Keratinocyte (primary cell): ENCODE measurements around the gene RASA3. TPM values are rescaled to one million over a fixed set of nuclear protein-coding genes. Genes with fewer than 3 reads are reported as not detected.

Experiments used
- DNase-seq: peaks from one replicate; pipeline ENCODE4 v3.0.0-alpha.2; 2011; ENCODE audit warnings: low read depth, missing footprints, low spot score
- FAIRE-seq: peaks from 2 replicates; lab custom pipeline; 2011; peaks lifted over from hg19 to GRCh38; lab: Jason Lieb, UNC
- H2AFZ ChIP-seq: 2 replicates; pipeline ENCODE4 v1.6.0; 2012; ENCODE audit warnings: low read length, control low read depth, inconsistent platforms; ENCODE audit not compliant: control insufficient read depth
- H3K27ac ChIP-seq: 2 replicates; pipeline ENCODE4 v1.5.1; 2011; ENCODE audit warnings: low read length; ENCODE audit not compliant: control insufficient read depth, insufficient read depth
- H3K27me3 ChIP-seq: 3 replicates; pipeline ENCODE4 v1.6.0; 2011; ENCODE audit warnings: low read length; ENCODE audit not compliant: control insufficient read depth, insufficient read depth; ENCODE audit errors: extremely low read depth
- H3K36me3 ChIP-seq, 2 experiments: 2 replicates in 1 of 2; 3 replicates in 1 of 2; pipeline ENCODE4 v1.5.1; 2011; ENCODE audit warnings: low read length in 2 of 2, mild to moderate bottlenecking in 1 of 2; ENCODE audit not compliant: control insufficient read depth in 2 of 2, insufficient read depth in 2 of 2; ENCODE audit errors: extremely low read depth in 1 of 2
- H3K4me1 ChIP-seq: 3 replicates; pipeline ENCODE4 v1.5.1; 2011; ENCODE audit warnings: low read length; ENCODE audit not compliant: control insufficient read depth, insufficient read depth; ENCODE audit errors: extremely low read depth
- H3K4me2 ChIP-seq: 3 replicates; pipeline ENCODE4 v1.6.0; 2011; ENCODE audit warnings: low read depth, low read length; ENCODE audit not compliant: control insufficient read depth, insufficient read depth; ENCODE audit errors: extremely low read depth
- H3K4me3 ChIP-seq, 3 experiments: fragments of 200-600 bp in 1 of 3; sonication (generic) in 1 of 3; 2 replicates in 2 of 3; 3 replicates in 1 of 3; pipeline ENCODE4 v1.5.1; 2011 to 2016; ENCODE audit warnings: low read length in 3 of 3, mild to moderate bottlenecking in 3 of 3, control low read depth in 2 of 3, inconsistent platforms in 1 of 3, low read depth in 1 of 3, mixed read lengths in 1 of 3, mixed run types in 1 of 3, moderate library complexity in 1 of 3; ENCODE audit not compliant: control insufficient read depth in 2 of 3, insufficient read depth in 2 of 3; ENCODE audit errors: extremely low read depth in 1 of 3
- H3K79me2 ChIP-seq: 2 replicates; pipeline ENCODE4 v1.6.0; 2012; ENCODE audit warnings: low read length; ENCODE audit not compliant: control insufficient read depth, insufficient read depth
- H3K9ac ChIP-seq: 3 replicates; pipeline ENCODE4 v1.6.0; 2011; ENCODE audit warnings: low read length; ENCODE audit not compliant: control insufficient read depth, insufficient read depth; ENCODE audit errors: extremely low read depth
- H3K9me1 ChIP-seq: 3 replicates; pipeline ENCODE4 v1.6.0; 2011; ENCODE audit warnings: low read length; ENCODE audit not compliant: control insufficient read depth, insufficient read depth; ENCODE audit errors: extremely low read depth
- H3K9me3 ChIP-seq: 2 replicates; pipeline ENCODE4 v1.5.1; 2012; ENCODE audit warnings: low read depth, low read length; ENCODE audit not compliant: control insufficient read depth
- H4K20me1 ChIP-seq: 3 replicates; pipeline ENCODE4 v1.6.0; 2011; ENCODE audit warnings: low read length; ENCODE audit not compliant: control insufficient read depth, insufficient read depth; ENCODE audit errors: extremely low read depth
- CTCF ChIP-seq, 3 experiments: IDR thresholded peaks in 1 of 3; conservative IDR thresholded peaks in 1 of 3; optimal IDR thresholded peaks in 1 of 3; 2 replicates in 2 of 3; 3 replicates in 1 of 3; pipeline versions ENCODE3 to v1.5.1; 2011; ENCODE audit warnings: low read length in 3 of 3, mild to moderate bottlenecking in 3 of 3, moderate library complexity in 2 of 3, control low read depth in 1 of 3, inconsistent platforms in 1 of 3; ENCODE audit not compliant: insufficient read depth in 2 of 3; ENCODE audit errors: extremely low read depth in 1 of 3
- EZH2 ChIP-seq: IDR thresholded peaks from one replicate; pipeline ENCODE4 v1.6.1; 2012; ENCODE audit warnings: inconsistent platforms, mild to moderate bottlenecking, low read length, moderate library complexity
- dilution Hi-C: fragments of 300-500 bp; cut with MboI; formaldehyde crosslinking; loops from one replicate; pipeline ENCODE4 v1.7.0; 2020; ENCODE audit warnings: low sequenced_read_pairs; ENCODE audit not compliant: extremely low pct_ligation_motif_present
- polyA plus RNA-seq, 5 experiments: library from polyadenylated mRNA; depleted of rRNA in 3 of 5; stranded (reverse) in 3 of 5; stranded (forward) in 1 of 5; unstranded in 1 of 5; fragments of >200 nt; gene quantifications; 1 replicate in 1 of 5; 2 replicates in 3 of 5; 3 replicates in 1 of 5; pipeline versions ENCODE4 v1.2.1 to v1.2.3, GENCODE V29; 2011 to 2012; ENCODE audit warnings: missing spikeins in 2 of 5, low read depth in 1 of 5, low replicate concordance in 1 of 5

RASA3 gene
- polyA plus RNA-seq, 1 donor (not counting 4 experiments of a cell fraction or from before 2014, with no cell fraction given) = 4.1 TPM

- dilution Hi-C loops = loop anchor here (10.0 kb wide), 1 partner anchor 54 kb away; no protein-coding TSS in a partner anchor
- H4K20me1 ChIP-seq = no peaks in the 10 kb centered on the region
Measured at GRCh38 chr13:114128624-114129522, 3.5 kb downstream of the RASA3 start.

GRCh38 chr13:114128348-114128623, 4.1 kb downstream of the RASA3 start:
- Histone ChIP-seq H3K9me3 (no peaks in the 10 kb centered on the region), H3K79me2 (peaks cover 30% of the 10 kb centered on the region), H3K36me3 (no peaks in the 10 kb centered on the region), H4K20me1 (no peaks in the 10 kb centered on the region), H2AFZ (no peak overlapping the region), H3K4me1 (peaks cover 16% of the 10 kb centered on the region), H3K27ac (no peak overlapping the region), H3K4me2 (no peak overlapping the region), H3K4me3 (no peak overlapping the region), H3K27me3 (no peaks in the 10 kb centered on the region), H3K9me1 (no peaks in the 10 kb centered on the region), H3K9ac (no peak overlapping the region)
- TF ChIP-seq EZH2 = no peak
- FAIRE-seq (no peak), DNase-seq (no peak)
- dilution Hi-C loops = loop anchor here (10.0 kb wide), 1 partner anchor 53 kb away; no protein-coding TSS in a partner anchor

More at GRCh38 chr13:114128624-114129522, 3.5 kb downstream of the RASA3 start:
- Histone ChIP-seq H3K36me3 (no peaks in the 10 kb centered on the region), H3K27me3 (no peaks in the 10 kb centered on the region), H3K4me2 (no peak overlapping the region), H3K9me1 (no peaks in the 10 kb centered on the region), H3K79me2 (peaks cover 30% of the 10 kb centered on the region), H2AFZ (no peak overlapping the region), H3K27ac (no peak overlapping the region), H3K4me3 (no peak overlapping the region), H3K9ac (no peak overlapping the region), H3K9me3 (no peaks in the 10 kb centered on the region), H3K4me1 (peaks cover 16% of the 10 kb centered on the region)
- no peak for TF ChIP-seq EZH2
- no peak for TF ChIP-seq CTCF (optimal IDR thresholded peaks at IDR 0.05 in 1 of 3, IDR thresholded peaks at IDR 0.05 in 1 of 3, conservative IDR thresholded peaks at IDR 0.05 in 1 of 3; ENCODE audit: extremely low read depth in 1 of 3, insufficient read depth in 2 of 3, low read length in 3 of 3)
- FAIRE-seq = no peak
- no peak for DNase-seq
